CD14-positive monocyte (primary cell): ENCODE measurements around the gene RARB. TPM values are rescaled to one million over a fixed set of nuclear protein-coding genes. Genes with fewer than 3 reads are reported as not detected.

Experiments
- DNase-seq, 3 donors: peaks; one replicate each; pipeline ENCODE4 v3.0.0-alpha.2; 2011 to 2022
- H2AFZ ChIP-seq: 2 replicates; pipeline ENCODE4 v1.6.0; 2012; ENCODE audit warnings: mild to moderate bottlenecking, low read depth, low read length, inconsistent platforms; ENCODE audit not compliant: insufficient read depth, poor library complexity, severe bottlenecking
- H3K27ac ChIP-seq, 2 donors: 1 replicate in 1 of 2; 2 replicates in 1 of 2; pipeline ENCODE4 v1.5.1; 2012 to 2013; ENCODE audit warnings: low read length in 2 of 2, control low read depth in 1 of 2, inconsistent platforms in 1 of 2, low read depth in 1 of 2, mild to moderate bottlenecking in 1 of 2
- H3K27me3 ChIP-seq, 2 donors: one replicate each; pipeline versions ENCODE4 v1.6.0 to v1.6.1; 2011 to 2013; ENCODE audit warnings: low read length in 2 of 2; ENCODE audit not compliant: control insufficient read depth in 2 of 2, insufficient read depth in 2 of 2
- H3K36me3 ChIP-seq, 2 donors: replicated peaks in 1 of 2; 1 replicate in 1 of 2; 2 replicates in 1 of 2; pipeline versions ENCODE4 v1.5.1 to v1.6.1; 2012 to 2013; ENCODE audit warnings: low read length in 2 of 2, control low read depth in 1 of 2, inconsistent platforms in 1 of 2, mild to moderate bottlenecking in 1 of 2; ENCODE audit not compliant: insufficient read depth in 2 of 2, control insufficient read depth in 1 of 2
- H3K4me1 ChIP-seq, 2 donors: 1 replicate in 1 of 2; 2 replicates in 1 of 2; pipeline versions ENCODE4 v1.5.1 to v1.6.1; 2012 to 2013; ENCODE audit warnings: low read length in 2 of 2, control low read depth in 1 of 2, inconsistent platforms in 1 of 2, mild to moderate bottlenecking in 1 of 2, moderate library complexity in 1 of 2; ENCODE audit not compliant: insufficient read depth in 2 of 2, control insufficient read depth in 1 of 2
- H3K4me2 ChIP-seq: replicated peaks from 2 replicates; pipeline ENCODE3; 2012; ENCODE audit warnings: low read length, moderate library complexity, mild to moderate bottlenecking; ENCODE audit not compliant: poor library complexity, severe bottlenecking; ENCODE audit errors: extremely low read depth
- H3K4me3 ChIP-seq, 3 experiments: fragments of 200-600 bp in 1 of 3; sonication (generic) in 1 of 3; replicated peaks in 1 of 3; 1 replicate in 2 of 3; 2 replicates in 1 of 3; pipeline ENCODE4 v1.5.1; 2011 to 2013; ENCODE audit warnings: low read length in 3 of 3, mild to moderate bottlenecking in 3 of 3, control low read depth in 2 of 3, low read depth in 2 of 3, inconsistent platforms in 1 of 3, moderate library complexity in 1 of 3
- H3K79me2 ChIP-seq: 2 replicates; pipeline ENCODE4 v1.6.0; 2012; ENCODE audit warnings: mild to moderate bottlenecking, control low read depth, inconsistent platforms, low read length, moderate library complexity; ENCODE audit not compliant: insufficient read depth
- H3K9ac ChIP-seq: 2 replicates; pipeline ENCODE4 v1.6.0; 2017; ENCODE audit warnings: low read length, mild to moderate bottlenecking; ENCODE audit not compliant: insufficient read depth, poor library complexity, severe bottlenecking
- H3K9me3 ChIP-seq, 2 donors: replicated peaks in 1 of 2; 1 replicate in 1 of 2; 2 replicates in 1 of 2; pipeline versions ENCODE4 v1.5.1 to v1.6.1; 2012 to 2013; ENCODE audit warnings: low read length in 2 of 2, control low read depth in 1 of 2; ENCODE audit not compliant: control insufficient read depth in 1 of 2, insufficient read depth in 1 of 2
- H4K20me1 ChIP-seq: 2 replicates; pipeline ENCODE4 v1.6.0; 2012; ENCODE audit warnings: mild to moderate bottlenecking, low read length, control low read depth, moderate library complexity; ENCODE audit not compliant: insufficient read depth
- H3K27ac Mint-ChIP-seq, 7 donors: one replicate each; pipeline ENCODE4 v1.8.0; 2020; ENCODE audit warnings: mild to moderate bottlenecking in 7 of 7, mixed read lengths in 7 of 7, moderate library complexity in 6 of 7, inconsistent platforms in 2 of 7
- H3K27me3 Mint-ChIP-seq, 3 donors: one replicate each; pipeline ENCODE4 v1.8.0; 2021 to 2022; ENCODE audit warnings: low read depth in 3 of 3, mild to moderate bottlenecking in 3 of 3, mixed read lengths in 3 of 3, moderate library complexity in 3 of 3, inconsistent platforms in 1 of 3
- H3K36me3 Mint-ChIP-seq, 2 donors: one replicate each; pipeline ENCODE4 v1.8.0; 2020; ENCODE audit warnings: mixed read lengths in 2 of 2, inconsistent platforms in 1 of 2, mild to moderate bottlenecking in 1 of 2
- H3K4me1 Mint-ChIP-seq: one replicate; pipeline ENCODE4 v1.8.0; 2020; ENCODE audit warnings: mild to moderate bottlenecking, mixed read lengths
- H3K4me3 Mint-ChIP-seq, 2 donors: one replicate each; pipeline ENCODE4 v1.8.0; 2020; ENCODE audit warnings: mild to moderate bottlenecking in 2 of 2, mixed read lengths in 2 of 2, moderate library complexity in 1 of 2
- H3K9me3 Mint-ChIP-seq, 7 donors: one replicate each; pipeline ENCODE4 v1.8.0; 2020 to 2022; ENCODE audit warnings: mixed read lengths in 7 of 7, mild to moderate bottlenecking in 6 of 7, moderate library complexity in 6 of 7, inconsistent platforms in 2 of 7
- WGBS: methylation state at CpG from one replicate; pipeline ENCODE4 v1.1.5; 2013; ENCODE audit warnings: missing lambda C conversion rate; ENCODE audit not compliant: insufficient coverage; 5-methylcytosine and 5-hydroxymethylcytosine counted together
- intact Hi-C, 2 donors: fragments of 100-400 bp; cut with micrococcal nuclease; formaldehyde crosslinking; loops; one replicate each; pipeline versions ENCODE4 v1.15.0 to v1.15.1; 2023
- polyA plus RNA-seq, 3 donors: library from polyadenylated mRNA; depleted of rRNA in 1 of 3; unstranded in 2 of 3; stranded (reverse) in 1 of 3; fragments of 300-500 nt in 2 of 3; fragments of >200 nt in 1 of 3; fragmentation: Illumina TruSeq in 2 of 3; gene quantifications; 1 replicate in 2 of 3; 2 replicates in 1 of 3; pipeline ENCODE4 v1.2.3, GENCODE V29; 2012 to 2021
- TF ChIP-seq, protein P1 (sequence below): fragments of 200-600 bp; IDR thresholded peaks from one replicate; pipeline ENCODE4 v1.8.0; 2022; ENCODE audit warnings: antibody characterized with exemption, mild to moderate bottlenecking

The RARB gene
- polyA plus RNA-seq, 3 donors = not detected

GRCh38 chr3:25489858-25490593 is 62.0 kb downstream of the RARB start:
- TF ChIP-seq, protein P1, sequence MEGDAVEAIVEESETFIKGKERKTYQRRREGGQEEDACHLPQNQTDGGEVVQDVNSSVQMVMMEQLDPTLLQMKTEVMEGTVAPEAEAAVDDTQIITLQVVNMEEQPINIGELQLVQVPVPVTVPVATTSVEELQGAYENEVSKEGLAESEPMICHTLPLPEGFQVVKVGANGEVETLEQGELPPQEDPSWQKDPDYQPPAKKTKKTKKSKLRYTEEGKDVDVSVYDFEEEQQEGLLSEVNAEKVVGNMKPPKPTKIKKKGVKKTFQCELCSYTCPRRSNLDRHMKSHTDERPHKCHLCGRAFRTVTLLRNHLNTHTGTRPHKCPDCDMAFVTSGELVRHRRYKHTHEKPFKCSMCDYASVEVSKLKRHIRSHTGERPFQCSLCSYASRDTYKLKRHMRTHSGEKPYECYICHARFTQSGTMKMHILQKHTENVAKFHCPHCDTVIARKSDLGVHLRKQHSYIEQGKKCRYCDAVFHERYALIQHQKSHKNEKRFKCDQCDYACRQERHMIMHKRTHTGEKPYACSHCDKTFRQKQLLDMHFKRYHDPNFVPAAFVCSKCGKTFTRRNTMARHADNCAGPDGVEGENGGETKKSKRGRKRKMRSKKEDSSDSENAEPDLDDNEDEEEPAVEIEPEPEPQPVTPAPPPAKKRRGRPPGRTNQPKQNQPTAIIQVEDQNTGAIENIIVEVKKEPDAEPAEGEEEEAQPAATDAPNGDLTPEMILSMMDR = no peak
- DNase-seq = no peak

DNA sequence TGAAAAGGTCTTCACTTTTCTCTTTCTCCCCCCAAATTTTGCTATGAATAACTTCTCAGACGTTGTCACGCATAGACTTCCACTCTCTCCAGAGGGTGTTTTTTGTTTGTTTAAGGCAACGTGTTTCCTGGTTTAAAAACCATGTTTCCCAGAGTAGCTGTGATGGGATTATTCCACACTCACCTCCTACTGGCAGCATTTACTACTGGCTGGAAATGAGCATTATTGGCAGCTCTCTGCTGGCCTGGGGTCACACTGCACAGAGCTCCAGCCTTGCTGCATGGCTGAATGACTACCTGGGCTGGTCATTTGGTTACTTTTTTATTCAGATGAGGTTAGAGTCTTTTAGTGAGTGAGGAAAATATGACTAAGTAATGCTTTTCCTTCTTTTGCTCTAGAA is 65.2 kb downstream of the RARB start:
- H3K9me3 ChIP-seq = peaks cover 14 to 26% of the 10 kb centered on the region in 2 donors
- DNase-seq = no peak
- no peak overlapping the region for H3K4me2 ChIP-seq
- H4K20me1 ChIP-seq = no peaks in the 10 kb centered on the region
- Mint-ChIP-seq H3K4me3 (no peak overlapping the region), H3K4me1 (no peaks in the 10 kb centered on the region), H3K27me3 (peaks cover 0 to 2% (median 1%) of the 10 kb centered on the region in 3 donors), H3K27ac (no peak overlapping the region), H3K9me3 (peaks cover 11 to 36% (median 25%) of the 10 kb centered on the region in 7 donors), H3K36me3 (no peaks in the 10 kb centered on the region)
- H3K36me3 ChIP-seq = no peaks in the 10 kb centered on the region
- TF ChIP-seq, protein P1 = no peak
- intact Hi-C loops = no loop called here
- no peak overlapping the region for H2AFZ ChIP-seq
- no peaks in the 10 kb centered on the region for H3K4me1 ChIP-seq
- whole genome bisulfite sequencing = no CpG with 5 or more reads among the region's 3 CpGs
- H3K27ac ChIP-seq = no peak overlapping the region
- no peak overlapping the region for H3K9ac ChIP-seq
- H3K4me3 ChIP-seq = no peak overlapping the region
- no peaks in the 10 kb centered on the region for H3K79me2 ChIP-seq
- no peaks in the 10 kb centered on the region for H3K27me3 ChIP-seq

More at GRCh38 chr3:25489858-25490593, 62.0 kb downstream of the RARB start:
- no peaks in the 10 kb centered on the region for H3K36me3 ChIP-seq
- Mint-ChIP-seq H3K27ac (no peak overlapping the region), H3K4me3 (no peak overlapping the region), H3K4me1 (no peaks in the 10 kb centered on the region), H3K36me3 (no peaks in the 10 kb centered on the region), H3K9me3 (peaks cover 11 to 25% (median 19%) of the 10 kb centered on the region in 7 donors), H3K27me3 (peaks cover 0 to 2% (median 1%) of the 10 kb centered on the region in 3 donors)
- intact Hi-C loops = no loop called here
- H2AFZ ChIP-seq = no peak overlapping the region
- WGBS = no CpG with 5 or more reads among the region's 7 CpGs
- H3K4me2 ChIP-seq = no peak overlapping the region
- H3K9ac ChIP-seq = no peak overlapping the region
- H3K27me3 ChIP-seq = no peaks in the 10 kb centered on the region
- no peaks in the 10 kb centered on the region for H4K20me1 ChIP-seq
- H3K4me3 ChIP-seq = no peak overlapping the region
- no peaks in the 10 kb centered on the region for H3K4me1 ChIP-seq
- no peak overlapping the region for H3K27ac ChIP-seq
- no peaks in the 10 kb centered on the region for H3K79me2 ChIP-seq
- H3K9me3 ChIP-seq = peaks cover 9 to 26% of the 10 kb centered on the region in 2 donors
